Suprapubic skin (tissue), 4 donors: ENCODE results near the gene CYBC1. TPM values are rescaled to one million over a fixed set of nuclear protein-coding genes. Genes with fewer than 3 reads are reported as not detected.
A peak's percentile ranks its signal among the peaks of the same experiment; 100 is the strongest.

ENCODE experiments used
- DNase-seq, 2 donors: peaks; one replicate each; pipeline ENCODE4 v3.0.0-alpha.2; 2019; ENCODE audit warnings: low spot score in 2 of 2
- H3K27ac ChIP-seq: fragments of 200-600 bp; sonication (generic); one replicate; pipeline ENCODE4 v1.5.1; 2019
- H3K27me3 ChIP-seq: fragments of 200-600 bp; sonication (generic); one replicate; pipeline ENCODE4 v1.5.1; 2019
- H3K36me3 ChIP-seq: fragments of 200-600 bp; sonication (generic); one replicate; pipeline ENCODE4 v1.5.1; 2019
- H3K4me1 ChIP-seq: fragments of 200-600 bp; sonication (generic); one replicate; pipeline ENCODE4 v1.5.1; 2019
- H3K4me3 ChIP-seq: fragments of 200-600 bp; sonication (generic); one replicate; pipeline ENCODE4 v1.5.1; 2019; ENCODE audit warnings: mild to moderate bottlenecking
- H3K9me3 ChIP-seq: fragments of 200-600 bp; sonication (generic); one replicate; pipeline ENCODE4 v1.5.1; 2019
- CTCF ChIP-seq, 2 donors: fragments of 200-600 bp in 1 of 2; fragments of 450-650 bp in 1 of 2; sonication (generic) in 1 of 2; IDR thresholded peaks; one replicate each; pipeline ENCODE4 v1.5.1; 2016 to 2019; ENCODE audit warnings: antibody characterized with exemption in 2 of 2, mild to moderate bottlenecking in 1 of 2, moderate library complexity in 1 of 2
- EP300 ChIP-seq: sonication (generic); formaldehyde crosslinking; IDR thresholded peaks from one replicate; pipeline ENCODE4 v1.6.1; 2017; ENCODE audit warnings: antibody characterized with exemption
- POLR2A ChIP-seq, 2 donors: fragments of 450-650 bp; IDR thresholded peaks; one replicate each; pipeline ENCODE4 v1.6.1; 2017; ENCODE audit warnings: antibody characterized with exemption in 2 of 2, mild to moderate bottlenecking in 2 of 2, moderate library complexity in 2 of 2
- POLR2AphosphoS5 ChIP-seq, 3 donors: sonication (generic); formaldehyde crosslinking; IDR thresholded peaks; one replicate each; pipeline ENCODE4 v1.6.1; 2017; ENCODE audit warnings: antibody characterized with exemption in 3 of 3
- WGBS: methylation state at CpG from one replicate; pipeline ENCODE4 v1.1.5; 2018; 5-methylcytosine and 5-hydroxymethylcytosine counted together
- total RNA-seq, 4 donors: library from RNA; depleted of rRNA; stranded (reverse); fragments of >200 nt; gene quantifications; one replicate each; pipeline ENCODE4 v1.1.0, GENCODE V29; 2016

The CYBC1 gene
- total RNA-seq, 4 donors from 2014 or later = 36.4 to 53.1 (median 45.6) TPM

- TF ChIP-seq CTCF (IDR thresholded peaks at IDR 0.05) = peak; percentile 77 to 95
- no peak for TF ChIP-seq EP300
- no peak for TF ChIP-seq POLR2A (IDR thresholded peaks at IDR 0.05)
- TF ChIP-seq POLR2AphosphoS5 (IDR thresholded peaks at IDR 0.05) = peak in 2 of 3 donors; percentile 47 to 85
- WGBS = 25% methylated on average over 17 of the region's 17 CpGs
- DNase-seq = peak; percentile 92 to 94
- Histone ChIP-seq H3K27me3 (no peaks in the 10 kb centered on the region), H3K27ac (peak overlapping the region; percentile 41), H3K4me3 (no peak overlapping the region), H3K9me3 (no peaks in the 10 kb centered on the region), H3K4me1 (peaks cover 59% of the 10 kb centered on the region), H3K36me3 (no peaks in the 10 kb centered on the region)
Observed at GRCh38 chr17:82494236-82495055, 43.9 kb upstream of the CYBC1 start.

- TF ChIP-seq POLR2AphosphoS5 (IDR thresholded peaks at IDR 0.05) (no peak), POLR2A (IDR thresholded peaks at IDR 0.05) (no peak), CTCF (IDR thresholded peaks at IDR 0.05) (no peak), EP300 (no peak)
- WGBS = 57% methylated on average over 12 of the region's 12 CpGs
- Histone ChIP-seq H3K4me1 (peaks cover 57% of the 10 kb centered on the region), H3K9me3 (no peaks in the 10 kb centered on the region), H3K27me3 (no peaks in the 10 kb centered on the region), H3K27ac (no peak overlapping the region), H3K36me3 (peaks cover 5% of the 10 kb centered on the region), H3K4me3 (no peak overlapping the region)
- no peak for DNase-seq
Observed at GRCh38 chr17:82493226-82493781, 42.8 kb upstream of the CYBC1 start.

DNA sequence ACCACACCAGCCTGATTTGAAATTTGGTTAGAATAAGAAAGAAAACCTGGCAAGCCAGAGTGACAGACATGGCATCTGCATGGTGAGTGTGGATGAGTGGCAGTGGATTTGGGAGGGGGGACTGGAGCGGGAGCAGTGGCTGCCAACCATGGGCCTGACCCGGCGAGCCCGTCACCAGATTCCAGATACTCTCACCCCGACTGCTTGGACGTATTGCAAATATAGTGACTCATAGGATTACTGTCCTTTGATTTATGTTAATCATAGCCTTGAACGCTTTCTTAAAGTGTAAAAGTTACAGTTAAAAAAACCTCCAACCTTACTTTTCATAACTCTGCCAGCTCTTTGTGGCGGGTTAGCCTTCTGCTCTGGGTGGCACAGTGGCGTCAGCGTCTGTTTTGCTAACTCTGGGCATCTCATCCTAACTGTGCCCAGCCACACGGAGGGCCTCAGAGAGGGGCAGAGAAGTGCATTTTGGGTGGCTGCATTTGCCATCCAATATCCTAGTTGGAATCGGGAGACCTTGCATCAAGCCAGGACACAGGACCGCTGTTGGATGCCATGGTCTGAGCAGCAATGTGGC lies 42.2 kb upstream of the CYBC1 start:
- WGBS = 44% methylated on average over 13 of the region's 13 CpGs
- Histone ChIP-seq H3K4me3 (no peak overlapping the region), H3K27ac (no peak overlapping the region)

DNA sequence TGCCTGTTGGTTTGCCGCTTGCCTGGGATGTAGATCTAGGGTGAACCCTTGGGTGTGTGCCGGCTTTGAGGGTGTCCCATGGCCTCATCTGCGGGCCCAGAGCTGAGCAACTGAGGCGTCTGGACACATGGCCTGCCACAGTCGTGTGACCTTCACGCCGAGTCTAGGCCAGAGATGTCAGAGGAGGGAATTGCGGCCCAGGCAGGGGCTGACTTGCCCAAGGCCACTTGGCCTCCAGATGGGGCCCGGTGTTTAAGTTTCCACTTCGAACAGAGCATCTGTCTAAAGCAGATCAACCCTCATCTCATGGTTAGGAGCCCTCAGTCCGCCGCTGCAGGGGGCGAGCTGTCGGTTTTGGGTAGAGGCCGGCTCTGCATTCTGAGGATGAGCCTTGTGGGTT lies 41.0 kb upstream of the CYBC1 start:
- Histone ChIP-seq H3K9me3 (no peaks in the 10 kb centered on the region), H3K36me3 (peaks cover 21% of the 10 kb centered on the region), H3K4me1 (peaks cover 41% of the 10 kb centered on the region), H3K27ac (no peak overlapping the region), H3K4me3 (no peak overlapping the region), H3K27me3 (no peaks in the 10 kb centered on the region)
- DNase-seq = no peak
- WGBS = 95% methylated on average over 10 of the region's 15 CpGs
- TF ChIP-seq CTCF (IDR thresholded peaks at IDR 0.05) = no peak
- TF ChIP-seq EP300 = no peak
- TF ChIP-seq POLR2A (IDR thresholded peaks at IDR 0.05) = no peak
- TF ChIP-seq POLR2AphosphoS5 (IDR thresholded peaks at IDR 0.05) = no peak

More for the DNA sequence above, 42.2 kb upstream of the CYBC1 start:
- Histone ChIP-seq H3K4me1 (peaks cover 51% of the 10 kb centered on the region), H3K36me3 (peaks cover 10% of the 10 kb centered on the region), H3K9me3 (no peaks in the 10 kb centered on the region), H3K27me3 (no peaks in the 10 kb centered on the region)
- DNase-seq = no peak
- TF ChIP-seq POLR2A (IDR thresholded peaks at IDR 0.05) = no peak
- TF ChIP-seq CTCF (IDR thresholded peaks at IDR 0.05) = no peak
- TF ChIP-seq EP300 = no peak
- TF ChIP-seq POLR2AphosphoS5 (IDR thresholded peaks at IDR 0.05) = no peak

- TF ChIP-seq POLR2A (IDR thresholded peaks at IDR 0.05) = no peak
- TF ChIP-seq EP300 = no peak
- no peak for TF ChIP-seq POLR2AphosphoS5 (IDR thresholded peaks at IDR 0.05)
- no peak for TF ChIP-seq CTCF (IDR thresholded peaks at IDR 0.05)
- Histone ChIP-seq H3K4me1 (peaks cover 37% of the 10 kb centered on the region), H3K9me3 (no peaks in the 10 kb centered on the region), H3K36me3 (peaks cover 24% of the 10 kb centered on the region), H3K27ac (no peak overlapping the region), H3K4me3 (no peak overlapping the region), H3K27me3 (no peaks in the 10 kb centered on the region)
- 90% methylated on average over 8 of the region's 10 CpGs for WGBS
- no peak for DNase-seq
Observed at GRCh38 chr17:82491196-82491530, 40.6 kb upstream of the CYBC1 start.
